GM18951 (cell line): Measurements from ENCODE around the gene INTS4.
"Not testable (repeated sequence)": the region's sequence is repeated elsewhere in the genome, so short reads cannot be mapped to it uniquely, and the experiment has no call there.

Experiments
- POLR2A ChIP-seq: IDR thresholded peaks from 4 replicates; pipeline ENCODE4 v1.6.1; 2011; ENCODE audit warnings: mild to moderate bottlenecking; ENCODE audit not compliant: insufficient read length, insufficient read depth; ENCODE audit errors: extremely low read depth
- in situ Hi-C: fragments of 300-500 bp; cut with MboI; formaldehyde crosslinking; loops from one replicate; pipeline ENCODE4 v1.12.0; 2022; ENCODE audit warnings: low sequenced_read_pairs, mixed read lengths, inconsistent platforms; ENCODE audit not compliant: unreplicated experiment

Gene INTS4

DNA sequence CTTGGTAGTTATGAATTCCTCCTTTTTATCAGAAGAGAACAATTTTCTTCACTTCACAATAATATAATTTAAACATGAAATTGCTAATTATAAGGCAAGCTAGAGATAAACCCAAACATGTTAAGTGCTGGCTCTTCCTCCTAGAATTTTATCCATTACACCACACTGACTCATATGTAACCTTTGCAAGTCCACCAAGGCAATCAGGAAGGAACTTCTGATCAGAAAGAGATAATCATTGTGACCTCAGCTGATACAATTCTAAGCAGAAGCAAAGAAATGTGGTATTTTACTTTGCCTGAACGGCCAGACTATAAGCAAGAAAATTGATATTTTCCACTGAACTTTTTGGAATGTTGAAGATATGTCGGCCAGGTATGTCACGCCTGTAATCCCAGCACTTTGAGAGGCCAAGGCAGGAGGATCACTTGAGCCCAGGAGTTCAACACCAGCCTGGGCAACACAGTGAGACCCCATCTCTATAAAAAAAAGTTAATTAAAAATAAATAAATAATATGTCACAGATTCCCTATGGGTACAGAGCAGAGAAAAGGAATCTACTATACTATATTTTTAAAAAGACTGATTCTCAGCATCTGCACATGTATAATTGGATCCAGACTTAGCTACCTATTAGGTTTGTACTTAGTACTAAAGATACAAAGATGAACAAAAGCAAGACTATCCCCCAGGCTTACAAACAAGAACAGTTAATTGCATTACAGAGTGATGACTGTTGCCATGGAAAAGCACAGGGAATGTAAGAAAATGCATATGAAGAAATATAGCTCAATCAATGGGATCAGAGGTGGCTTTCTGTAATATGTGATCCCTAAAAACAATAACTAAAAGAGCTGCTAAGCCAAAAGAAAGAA is 63.9 kb downstream of the INTS4 start:
- in situ Hi-C loops, result not testable (repeated sequence)

DNA sequence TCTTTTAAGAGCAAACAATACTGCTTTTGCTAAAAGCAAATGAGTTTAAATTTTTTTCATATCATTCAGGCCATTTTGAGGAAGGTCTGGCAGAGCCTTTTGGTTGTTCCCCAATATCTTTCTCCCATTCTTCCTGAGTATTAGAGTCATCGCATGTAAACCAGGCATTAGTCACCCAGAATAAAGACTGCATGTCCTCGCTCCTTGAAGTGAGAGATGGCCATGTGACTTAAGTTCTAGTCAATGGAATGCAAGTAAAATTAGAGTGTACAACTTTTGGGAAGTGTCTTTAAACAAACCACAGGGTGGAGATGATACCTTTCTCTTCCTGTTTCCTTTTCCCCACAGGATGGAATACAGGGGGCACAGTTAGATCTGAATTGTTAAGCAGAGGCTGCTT is 76.8 kb downstream of the INTS4 start:
- in situ Hi-C loops, result not testable (repeated sequence)

DNA sequence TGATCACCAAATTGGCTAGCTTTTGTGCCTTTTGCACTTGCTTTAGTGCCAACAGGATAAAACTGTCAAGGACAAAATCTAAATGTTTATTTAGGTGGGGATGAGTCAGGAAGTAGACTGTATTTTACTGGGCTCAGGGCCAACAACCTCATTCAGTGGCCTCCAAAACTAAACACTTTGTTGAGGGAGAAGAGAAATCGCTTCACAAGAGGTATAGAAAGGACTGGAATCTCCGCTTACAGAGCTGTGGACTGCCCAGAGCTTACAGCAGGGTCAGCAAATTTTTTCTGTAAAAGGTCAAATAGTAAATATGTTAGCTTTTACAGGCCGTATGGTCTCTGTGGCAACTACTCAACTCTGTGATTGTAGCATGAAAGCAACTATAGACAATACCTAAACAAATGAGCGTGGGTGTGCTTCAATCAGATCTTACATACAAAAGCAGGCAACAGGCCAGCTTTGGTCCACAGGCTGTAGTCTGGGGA is 80.1 kb downstream of the INTS4 start:
- in situ Hi-C loops, result not testable (repeated sequence)

DNA sequence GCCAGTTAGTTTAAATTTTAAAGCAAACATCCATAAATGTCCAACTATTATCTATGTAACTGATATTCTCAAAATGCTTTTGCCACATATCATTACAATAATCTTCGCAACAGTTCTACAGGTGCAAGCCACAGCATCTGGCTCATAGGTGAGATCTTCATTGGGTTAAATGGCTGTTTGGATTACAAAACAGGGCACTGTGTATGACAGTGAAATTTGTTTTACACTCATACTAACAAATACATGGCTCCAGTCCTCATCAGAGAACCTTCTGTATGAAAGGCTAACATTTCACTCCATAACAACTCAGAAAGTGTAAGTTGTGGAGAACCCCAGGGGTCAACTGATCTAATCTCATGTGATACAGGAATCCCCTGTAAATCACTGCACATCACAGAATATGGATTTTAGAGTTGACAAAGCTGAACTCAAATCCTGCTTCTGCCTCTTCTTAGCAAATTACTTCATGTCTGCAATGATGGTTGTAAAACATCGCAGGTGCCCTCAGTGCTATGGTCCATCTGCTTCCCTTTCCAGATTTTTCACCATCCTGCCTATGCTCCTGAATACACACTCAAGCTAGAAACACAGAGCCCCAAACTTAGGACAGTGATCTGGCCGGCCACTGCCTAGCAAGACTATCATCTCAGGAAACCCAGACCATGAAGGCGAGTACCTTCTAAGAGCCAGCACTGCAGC is 80.7 kb downstream of the INTS4 start:
- in situ Hi-C loops, result not testable (repeated sequence)

DNA sequence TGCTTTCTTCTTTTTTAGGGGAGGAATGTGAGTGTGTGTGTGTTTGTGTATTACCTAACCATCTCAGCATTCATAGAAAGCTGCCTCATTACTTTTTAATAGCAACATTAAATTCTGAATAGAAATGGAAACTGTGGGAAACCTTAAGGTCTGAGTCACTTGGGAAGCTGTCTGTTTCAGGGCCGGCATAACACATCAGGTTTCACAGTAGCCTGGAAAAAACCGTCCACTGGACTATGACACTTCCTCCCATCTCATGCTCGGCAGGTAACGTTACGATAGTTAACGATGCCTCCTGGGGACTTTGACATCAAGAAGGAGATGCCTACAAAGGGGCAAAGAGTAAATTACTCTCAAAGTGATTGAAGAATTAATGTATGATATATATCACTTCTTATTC is 83.6 kb downstream of the INTS4 start:
- in situ Hi-C loops, result not testable (repeated sequence)

DNA sequence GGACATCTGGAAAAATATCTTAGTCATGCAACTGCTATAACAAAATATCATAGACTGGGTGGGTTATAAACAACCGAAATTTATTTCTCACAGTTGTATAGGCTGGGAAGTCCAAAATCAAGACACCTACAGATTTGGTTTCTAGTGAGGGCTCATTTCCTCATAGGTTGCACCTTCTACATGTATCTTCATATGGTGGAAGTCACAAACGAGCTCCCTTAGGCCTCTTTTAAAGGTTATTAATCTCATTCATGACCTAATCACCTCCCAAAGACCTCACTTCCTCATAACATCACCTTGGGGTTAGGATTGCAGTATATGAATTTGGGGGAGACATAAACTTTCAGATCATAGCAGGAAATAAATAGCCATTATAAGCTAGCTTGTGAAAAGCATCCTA is 85.2 kb downstream of the INTS4 start:
- in situ Hi-C loops, result no loop called here
- no peak for TF ChIP-seq POLR2A

DNA sequence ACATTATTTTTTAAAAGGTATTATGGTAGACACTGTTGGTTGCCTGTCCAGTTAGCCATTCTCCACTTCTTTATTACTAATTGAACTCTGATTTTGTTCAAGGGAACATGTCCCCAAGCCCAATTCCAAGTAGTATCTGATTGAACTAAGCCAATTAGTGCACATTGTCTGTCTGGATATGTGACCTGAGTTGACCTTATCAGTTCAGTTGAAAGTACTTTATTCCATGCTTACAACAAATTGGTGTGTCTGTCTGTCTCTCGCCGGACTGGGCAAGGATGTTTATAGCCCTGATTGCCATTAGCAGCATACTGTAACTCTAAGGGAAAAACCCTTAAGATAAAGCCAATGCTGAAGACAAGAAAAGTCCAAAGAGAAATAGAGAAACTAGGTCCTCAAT is 85.6 kb downstream of the INTS4 start:
- in situ Hi-C loops, result no loop called here
- TF ChIP-seq POLR2A, result no peak

DNA sequence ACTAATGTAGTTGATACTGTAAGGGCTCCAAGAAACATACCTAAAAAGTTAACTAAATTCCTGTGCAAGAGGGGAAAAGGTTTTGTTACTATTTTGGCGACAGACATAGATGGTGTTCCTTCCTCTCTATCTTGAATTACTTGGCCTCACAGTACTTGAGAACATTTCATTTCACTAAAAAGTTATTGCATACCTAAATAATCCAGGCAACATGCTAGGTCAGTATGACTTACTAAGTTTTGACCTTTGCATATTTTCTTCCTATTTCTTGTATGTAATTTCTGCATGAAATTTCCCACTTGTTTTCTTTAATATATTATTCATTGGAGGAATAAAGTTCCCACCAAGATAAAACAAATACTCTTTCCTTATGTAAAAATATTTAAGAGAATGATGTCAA is 99.5 kb downstream of the INTS4 start:
- in situ Hi-C loops, result not testable (repeated sequence)

DNA sequence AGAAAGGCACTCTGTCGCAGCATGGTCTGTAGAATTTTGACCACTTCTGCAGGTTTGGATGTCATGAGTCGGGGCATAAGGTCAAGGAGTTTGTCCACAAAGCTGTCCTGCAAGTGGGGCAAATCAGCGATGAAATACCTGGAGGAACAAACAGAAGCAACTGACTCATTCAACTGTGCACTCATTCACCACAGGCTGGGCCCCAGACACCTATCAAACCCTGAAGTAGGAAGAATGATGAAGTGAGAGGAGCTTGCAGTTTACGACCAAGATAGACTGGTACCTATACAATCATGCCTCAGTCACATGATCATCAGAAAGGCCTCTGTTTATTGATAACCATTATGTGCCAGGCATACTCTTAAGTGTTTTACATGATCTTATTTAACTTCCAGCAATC is 102.8 kb downstream of the INTS4 start:
- in situ Hi-C loops, result not testable (repeated sequence)

DNA sequence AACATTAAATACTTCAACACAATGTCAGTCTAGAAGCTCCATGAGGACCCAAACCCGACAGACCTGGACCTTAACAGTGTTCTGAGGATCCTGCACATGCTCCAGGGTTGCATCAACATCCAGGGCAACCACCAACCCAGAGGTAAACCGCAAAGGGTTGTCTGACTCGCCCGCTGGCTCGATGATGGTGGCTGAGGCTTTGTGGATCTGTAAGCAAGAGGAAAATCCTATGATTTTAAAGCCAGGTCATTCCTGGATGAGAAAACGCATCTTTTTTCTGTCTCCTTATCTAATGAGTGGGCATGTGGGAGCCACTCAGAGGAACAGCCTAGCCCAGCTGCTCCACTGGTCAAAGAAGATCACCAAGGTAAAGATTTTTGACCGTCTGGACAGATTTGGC is 103.2 kb downstream of the INTS4 start:
- in situ Hi-C loops, result not testable (repeated sequence)

DNA sequence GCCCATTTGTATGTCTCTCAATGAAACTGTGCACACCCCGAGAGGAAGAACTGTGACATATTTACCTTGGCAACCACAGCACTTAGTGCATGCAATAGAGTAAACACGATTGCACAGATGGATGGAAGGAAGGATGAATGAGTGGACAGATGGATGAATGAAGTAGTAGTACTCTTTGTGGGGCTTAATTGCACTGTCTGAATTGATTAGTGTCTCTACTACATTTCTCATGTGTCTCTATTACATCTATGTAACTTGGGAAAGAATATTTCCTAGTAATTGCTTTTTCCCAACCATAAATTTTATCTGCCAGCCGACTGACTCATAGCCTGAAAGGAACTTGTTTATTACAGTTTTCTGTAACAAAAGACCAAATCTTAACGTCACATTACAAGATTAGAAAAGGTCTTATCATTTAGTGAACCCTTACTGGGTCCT is 103.8 kb downstream of the INTS4 start:
- in situ Hi-C loops, result not testable (repeated sequence)

DNA sequence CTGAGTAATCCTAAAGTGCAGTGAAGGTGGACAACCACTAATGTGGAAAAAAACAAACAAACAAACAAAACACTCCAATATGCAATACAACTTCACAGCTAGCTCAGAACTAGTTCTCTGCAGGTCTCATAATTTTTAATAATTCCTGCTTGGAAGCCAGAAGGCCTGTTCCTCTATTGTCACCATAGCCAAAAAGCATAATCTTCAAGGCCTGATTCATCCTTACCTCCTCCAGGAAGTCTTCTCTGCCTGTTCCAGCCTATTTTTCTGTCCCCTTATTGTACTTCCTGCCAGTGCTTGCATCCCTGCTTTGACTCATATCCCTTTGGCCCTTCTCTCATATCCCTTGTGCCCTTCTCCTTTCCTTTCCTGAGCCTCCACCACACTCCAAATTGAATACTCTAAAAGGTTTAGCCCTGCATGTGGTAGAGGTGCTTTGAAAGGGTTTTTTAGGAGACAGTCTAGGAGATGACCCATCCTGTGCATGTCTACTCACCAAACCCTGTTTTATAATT is 104.3 kb downstream of the INTS4 start:
- in situ Hi-C loops, result not testable (repeated sequence)

DNA sequence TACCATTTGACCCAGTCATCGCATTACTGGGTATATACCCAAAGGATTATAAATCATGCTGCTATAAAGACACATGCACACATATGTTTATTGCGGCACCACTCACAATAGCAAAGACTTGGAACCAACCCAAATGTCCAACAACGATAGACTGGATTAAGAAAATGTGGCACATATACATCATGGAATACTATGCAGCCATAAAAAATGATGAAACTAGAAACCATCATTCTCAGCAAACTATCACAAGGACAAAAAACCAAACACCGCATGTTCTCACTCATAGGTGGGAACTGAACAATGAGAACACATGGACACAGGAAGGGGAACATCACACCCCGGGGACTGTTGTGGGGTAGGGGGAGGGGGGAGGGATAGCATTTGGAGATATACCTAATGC is 105.4 kb downstream of the INTS4 start:
- in situ Hi-C loops, result not testable (repeated sequence)

DNA sequence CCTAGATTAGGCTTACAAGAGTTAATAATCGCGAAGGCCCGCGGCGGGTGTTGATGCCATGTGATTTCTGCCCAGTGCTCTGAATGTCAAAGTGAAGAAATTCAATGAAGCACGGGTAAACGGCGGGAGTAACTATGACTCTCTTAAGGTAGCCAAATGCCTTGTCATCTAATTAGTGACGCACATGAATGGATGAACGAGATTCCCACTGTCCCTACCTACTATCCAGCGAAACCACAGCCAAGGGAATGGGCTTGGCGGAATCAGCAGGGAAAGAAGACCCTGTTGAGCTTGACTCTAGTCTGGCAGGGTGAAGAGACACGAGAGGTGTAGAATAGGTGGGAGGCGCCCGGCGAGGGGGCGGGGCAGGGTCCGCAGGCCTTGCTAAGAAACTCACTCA is 108.1 kb downstream of the INTS4 start:
- in situ Hi-C loops, result no loop called here
- TF ChIP-seq POLR2A, result no peak

DNA sequence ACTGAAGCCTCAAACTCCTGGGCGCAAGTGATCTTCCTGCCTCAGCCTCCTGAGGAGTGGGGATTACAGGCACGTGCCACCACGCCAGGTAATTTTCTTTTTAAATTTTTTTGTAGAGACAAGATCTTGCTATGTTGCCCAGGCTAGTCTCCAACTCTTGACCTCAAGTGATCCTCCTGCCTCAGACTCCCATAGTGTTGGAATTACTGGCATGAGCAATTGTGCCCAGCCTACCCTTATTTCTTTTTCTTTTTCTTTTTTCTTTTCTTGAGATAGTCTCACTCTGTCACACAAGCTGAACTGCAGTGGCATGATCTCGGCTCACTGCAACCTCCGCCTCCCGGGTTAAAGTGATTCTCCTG is 109.7 kb downstream of the INTS4 start:
- TF ChIP-seq POLR2A, result no peak
- in situ Hi-C loops, result no loop called here
